HEK293T (cell line): ENCODE measurements around the gene POLR3B.

Experiments used
- CTCF ChIA-PET: fragments of 350-600 bp; formaldehyde crosslinking; extraction: SDS; loops from one replicate; lab custom pipeline; 2021; ENCODE audit warnings: antibody characterized with exemption, inconsistent platforms; lab: Yijun Ruan, JAX
- POLR2A ChIA-PET: fragments of 350-600 bp; formaldehyde crosslinking; extraction: SDS; loops from one replicate; lab custom pipeline; 2020; ENCODE audit warnings: antibody characterized with exemption, inconsistent platforms; lab: Yijun Ruan, JAX
- DNase-seq: peaks from one replicate; pipeline ENCODE4 v3.0.0; 2012; ENCODE audit warnings: mixed read lengths; ENCODE audit errors: extremely low spot score
- ARNT ChIP-seq: fragments of 450-650 bp; IDR thresholded peaks from 2 replicates; pipeline ENCODE4 v1.6.1; 2017; ENCODE audit warnings: mild to moderate bottlenecking
- BHLHE40 ChIP-seq: fragments of 450-650 bp; IDR thresholded peaks from 2 replicates; pipeline ENCODE4 v1.6.1; 2016; ENCODE audit warnings: mild to moderate bottlenecking, moderate library complexity, borderline replicate concordance
- CTBP1 ChIP-seq: fragments of 450-650 bp; IDR thresholded peaks from 2 replicates; pipeline ENCODE4 v1.6.1; 2016; ENCODE audit warnings: borderline replicate concordance
- ELF4 ChIP-seq: fragments of 450-650 bp; IDR thresholded peaks from 2 replicates; pipeline ENCODE4 v1.6.1; 2017; ENCODE audit warnings: antibody characterized with exemption
- FOXA1 ChIP-seq: fragments of 450-650 bp; IDR thresholded peaks from 2 replicates; pipeline ENCODE4 v1.6.1; 2016; ENCODE audit warnings: mild to moderate bottlenecking
- FOXK2 ChIP-seq: fragments of 450-650 bp; IDR thresholded peaks from 2 replicates; pipeline ENCODE4 v1.6.1; 2016; ENCODE audit warnings: mild to moderate bottlenecking
- FOXM1 ChIP-seq: fragments of 450-650 bp; IDR thresholded peaks from 2 replicates; pipeline ENCODE4 v1.6.1; 2017; ENCODE audit warnings: mild to moderate bottlenecking, borderline replicate concordance
- HDGF ChIP-seq: fragments of 450-650 bp; IDR thresholded peaks from 2 replicates; pipeline ENCODE4 v1.6.1; 2017; ENCODE audit warnings: antibody characterized with exemption, borderline replicate concordance
- L3MBTL2 ChIP-seq: fragments of 450-650 bp; conservative IDR thresholded peaks from 2 replicates; pipeline ENCODE4 v1.6.1; 2016; ENCODE audit warnings: mild to moderate bottlenecking
- LEF1 ChIP-seq: fragments of 450-650 bp; IDR thresholded peaks from 2 replicates; pipeline ENCODE4 v1.6.1; 2017; ENCODE audit warnings: mild to moderate bottlenecking, borderline replicate concordance
- NFRKB ChIP-seq: fragments of 450-650 bp; IDR thresholded peaks from 2 replicates; pipeline ENCODE4 v1.6.1; 2016; ENCODE audit warnings: mild to moderate bottlenecking, moderate library complexity
- SP1 ChIP-seq: fragments of 450-650 bp; IDR thresholded peaks from 2 replicates; pipeline ENCODE4 v1.6.1; 2017
- SUZ12 ChIP-seq: fragments of 450-650 bp; IDR thresholded peaks from 2 replicates; pipeline ENCODE4 v1.6.1; 2016; ENCODE audit warnings: mild to moderate bottlenecking
- TARDBP ChIP-seq: fragments of 450-650 bp; IDR thresholded peaks from 2 replicates; pipeline ENCODE4 v1.6.1; 2016
- ZNF384 ChIP-seq: fragments of 450-650 bp; IDR thresholded peaks from 2 replicates; pipeline ENCODE4 v1.6.1; 2016
- TF ChIP-seq, protein P1 (sequence below): fragments of 450-650 bp; IDR thresholded peaks from 2 replicates; pipeline ENCODE4 v1.6.1; 2016

POLR3B gene

DNA sequence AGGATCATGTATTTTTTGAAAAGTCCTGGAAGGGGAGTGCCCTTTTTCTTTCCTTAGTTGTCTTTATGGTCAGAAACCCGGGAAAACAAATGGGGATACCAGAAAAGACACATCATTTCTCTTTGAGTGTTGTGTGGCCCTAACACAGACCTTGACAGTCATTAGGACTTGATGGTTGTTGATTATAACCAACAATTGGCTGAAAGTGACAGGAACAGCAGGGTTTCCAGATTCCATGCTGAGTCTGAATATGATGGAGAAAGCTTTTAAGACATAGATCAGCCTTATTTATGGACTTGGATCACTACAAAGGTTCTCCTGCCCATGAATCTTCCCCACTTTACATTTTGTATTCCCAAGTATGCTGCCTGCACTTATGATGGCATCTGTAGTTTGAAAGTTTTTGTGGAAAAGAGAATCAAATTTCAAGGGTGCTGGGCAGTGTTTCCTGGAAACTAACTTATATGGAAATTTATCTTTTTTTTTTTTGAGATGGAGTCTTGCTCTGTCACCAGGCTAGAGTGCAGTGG lies 30.4 kb downstream of the POLR3B start:
- ChIA-PET POLR2A (no interaction called here), CTCF (interaction anchor here (1.2 kb wide), 1 partner anchor 531 kb away, joined by 3 read pairs; no protein-coding TSS in a partner anchor)
- no peak for DNase-seq
- TF ChIP-seq LEF1 = no peak

DNA sequence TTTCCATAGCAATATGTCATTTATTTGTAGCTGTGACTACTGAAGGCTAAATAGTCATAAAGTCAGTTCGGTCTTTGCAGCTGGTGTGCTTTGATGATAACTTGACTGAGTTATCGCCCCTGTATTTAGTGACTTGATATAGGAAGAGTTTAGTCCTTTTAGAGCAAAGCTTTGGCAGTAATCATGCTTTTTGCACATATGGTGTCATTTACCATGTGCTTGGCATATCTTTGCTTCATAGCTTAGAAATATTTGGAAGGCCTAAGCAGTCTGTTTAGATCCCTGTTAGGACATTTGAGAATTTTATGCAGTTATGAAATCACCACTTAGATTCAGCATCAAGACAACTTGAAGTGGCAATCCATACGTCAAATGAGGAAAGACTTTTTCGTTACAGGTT lies 31.6 kb downstream of the POLR3B start:
- POLR2A ChIA-PET = no interaction called here
- TF ChIP-seq SUZ12 (no peak), FOXM1 (no peak), ZNF384 (no peak), L3MBTL2 (no peak), ARNT (no peak), BHLHE40 (no peak), ELF4 (no peak), SP1 (no peak), HDGF (no peak), TARDBP (no peak)
- TF ChIP-seq, protein P1, sequence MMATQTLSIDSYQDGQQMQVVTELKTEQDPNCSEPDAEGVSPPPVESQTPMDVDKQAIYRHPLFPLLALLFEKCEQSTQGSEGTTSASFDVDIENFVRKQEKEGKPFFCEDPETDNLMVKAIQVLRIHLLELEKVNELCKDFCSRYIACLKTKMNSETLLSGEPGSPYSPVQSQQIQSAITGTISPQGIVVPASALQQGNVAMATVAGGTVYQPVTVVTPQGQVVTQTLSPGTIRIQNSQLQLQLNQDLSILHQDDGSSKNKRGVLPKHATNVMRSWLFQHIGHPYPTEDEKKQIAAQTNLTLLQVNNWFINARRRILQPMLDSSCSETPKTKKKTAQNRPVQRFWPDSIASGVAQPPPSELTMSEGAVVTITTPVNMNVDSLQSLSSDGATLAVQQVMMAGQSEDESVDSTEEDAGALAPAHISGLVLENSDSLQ = no peak
- CTCF ChIA-PET = interaction anchor here (0.7 kb wide), 1 partner anchor 129 kb away, joined by 3 read pairs; no protein-coding TSS in a partner anchor
- DNase-seq = no peak

DNA sequence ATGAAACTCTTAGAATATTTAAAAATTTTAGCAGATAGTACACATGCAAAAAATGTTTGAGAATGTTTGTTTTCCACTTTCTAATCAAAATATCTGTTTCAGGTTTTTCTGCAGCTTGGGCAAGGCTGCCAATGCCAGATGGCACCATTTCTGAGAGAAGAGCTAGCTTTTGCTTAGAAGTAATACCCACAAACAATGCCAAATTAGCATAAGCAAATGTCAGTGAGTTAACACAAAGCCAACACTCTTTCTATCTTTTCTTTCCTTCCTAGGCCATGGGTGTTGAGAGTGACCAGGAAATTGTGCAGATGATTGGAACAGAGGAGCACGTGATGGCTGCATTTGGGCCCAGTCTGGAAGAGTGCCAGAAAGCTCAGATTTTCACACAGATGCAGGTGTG lies 35.2 kb downstream of the POLR3B start:
- ChIA-PET POLR2A (interaction anchor here (1.3 kb wide), 1 partner anchor 34 kb away, joined by 6 read pairs; no protein-coding TSS in a partner anchor), CTCF (no interaction called here)
- TF ChIP-seq TARDBP (no peak), L3MBTL2 (no peak), FOXM1 (no peak), SUZ12 (no peak), FOXA1 (no peak), LEF1 (no peak), BHLHE40 (no peak), ARNT (no peak), SP1 (no peak), ELF4 (no peak)
- TF ChIP-seq, protein P1 = no peak
- DNase-seq = no peak

DNA sequence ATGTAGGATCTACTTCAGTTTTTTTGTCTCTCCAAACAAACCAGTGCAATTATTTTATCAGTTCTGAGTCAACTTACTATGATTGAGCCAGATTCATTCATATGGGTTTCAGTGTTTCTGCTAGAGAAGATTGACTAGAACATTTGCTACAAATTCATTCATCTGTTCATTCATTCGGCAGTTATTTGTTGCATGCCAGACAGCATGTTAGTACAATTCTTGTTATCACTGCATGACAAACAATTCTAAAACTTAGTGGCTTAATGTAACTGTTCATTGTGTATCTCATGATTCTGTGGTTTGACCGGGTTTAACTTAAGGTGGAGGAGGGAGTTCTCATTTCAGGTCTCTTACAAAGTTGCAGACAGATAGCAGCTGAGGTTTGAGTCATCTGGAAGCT lies 52.3 kb downstream of the POLR3B start:
- CTCF ChIA-PET = no interaction called here
- POLR2A ChIA-PET = no interaction called here
- DNase-seq = no peak
- no peak for TF ChIP-seq FOXA1
- no peak for TF ChIP-seq SP1
- TF ChIP-seq HDGF = no peak
- TF ChIP-seq LEF1 = no peak
- TF ChIP-seq ARNT = no peak
- no peak for TF ChIP-seq TARDBP
- no peak for TF ChIP-seq L3MBTL2

DNA sequence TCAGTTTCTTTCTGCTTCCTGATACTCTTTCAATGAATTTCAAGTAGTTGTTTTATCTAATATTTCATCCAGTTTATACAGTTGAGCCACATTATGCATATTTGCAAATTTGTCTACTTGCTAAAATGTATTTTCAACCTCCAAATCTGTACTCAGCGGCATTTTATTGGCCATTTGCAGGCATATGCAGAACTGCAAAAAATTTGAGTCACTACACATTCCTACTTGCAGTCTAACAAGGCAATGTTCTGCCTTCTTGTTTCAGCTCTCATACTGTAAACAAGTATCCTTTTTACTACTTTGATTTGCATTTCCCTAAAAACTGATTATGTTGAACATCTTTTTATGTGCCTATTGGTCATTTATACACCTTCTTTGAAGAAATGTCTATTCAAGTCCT lies 55.0 kb downstream of the POLR3B start:
- DNase-seq = no peak
- TF ChIP-seq ELF4 = no peak
- no peak for TF ChIP-seq HDGF
- no peak for TF ChIP-seq SP1
- TF ChIP-seq FOXA1 = no peak
- no peak for TF ChIP-seq FOXM1
- no peak for TF ChIP-seq BHLHE40
- no peak for TF ChIP-seq FOXK2
- TF ChIP-seq NFRKB = no peak
- TF ChIP-seq SUZ12 = no peak
- TF ChIP-seq CTBP1 = no peak
- TF ChIP-seq ARNT = no peak
- TF ChIP-seq TARDBP = no peak
- TF ChIP-seq, protein P1 = no peak
- no peak for TF ChIP-seq ZNF384
- TF ChIP-seq LEF1 = no peak
- no peak for TF ChIP-seq L3MBTL2
- ChIA-PET CTCF (no interaction called here), POLR2A (no interaction called here)

DNA sequence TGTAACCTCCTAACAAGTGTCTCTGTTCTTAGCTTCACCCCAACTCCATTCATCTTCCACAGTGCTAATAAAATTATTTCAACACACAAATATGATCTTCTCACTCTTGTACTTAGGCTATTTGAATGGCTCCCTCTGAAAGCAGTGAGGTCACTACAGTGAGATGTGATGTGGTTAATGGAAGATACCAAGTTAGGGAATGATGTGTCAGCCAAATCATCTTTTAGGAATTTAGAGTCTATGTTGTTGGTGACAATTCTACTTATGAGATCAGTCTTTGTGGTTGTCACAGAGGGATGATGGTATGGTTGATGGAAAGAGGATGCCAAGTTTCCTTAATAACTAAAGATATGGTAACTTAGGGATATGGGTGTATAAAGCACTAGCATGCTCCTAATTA lies 57.6 kb downstream of the POLR3B start:
- POLR2A ChIA-PET = no interaction called here
- DNase-seq = no peak
- CTCF ChIA-PET = no interaction called here
- TF ChIP-seq ELF4 (no peak), ARNT (no peak), NFRKB (no peak), SP1 (no peak), HDGF (no peak), SUZ12 (no peak), CTBP1 (no peak), FOXK2 (no peak)
